HG03457 (cell line): ENCODE results near the gene NDNF.

Experiments used
- ATAC-seq: cut with Tn5 transposase; IDR thresholded peaks from one replicate; pipeline ENCODE4 v1.9.1; 2021; ENCODE audit warnings: moderate number of reproducible peaks; ENCODE audit not compliant: unreplicated experiment

The NDNF gene

GRCh38 chr4:121016611-121017010, 55.7 kb downstream of the NDNF start:
- no peak for ATAC-seq

GRCh38 chr4:121015421-121015820, 56.9 kb downstream of the NDNF start:
- no peak for ATAC-seq

DNA sequence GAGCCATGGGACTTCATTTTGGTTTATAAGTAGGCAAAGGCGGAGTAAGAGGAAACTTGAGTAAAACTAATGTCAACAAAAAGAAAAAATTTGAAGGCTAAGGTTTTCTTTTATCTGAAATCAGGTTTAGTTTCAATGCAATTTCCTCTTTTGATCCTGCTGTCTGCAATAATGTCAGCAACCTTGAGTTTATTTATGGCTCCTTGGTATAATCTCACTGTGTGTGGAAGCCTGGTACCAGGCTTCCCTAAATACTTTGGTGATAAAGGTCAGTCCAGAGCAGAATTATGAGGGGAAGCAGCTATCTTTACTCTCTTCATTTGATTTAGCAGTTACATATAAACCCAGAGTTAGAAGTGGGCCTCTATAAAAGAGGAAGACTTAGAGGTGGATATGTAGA, 57.8 kb downstream of the NDNF start:
- no peak for ATAC-seq

GRCh38 chr4:121011780-121012340, 60.5 kb downstream of the NDNF start:
- no peak for ATAC-seq

DNA sequence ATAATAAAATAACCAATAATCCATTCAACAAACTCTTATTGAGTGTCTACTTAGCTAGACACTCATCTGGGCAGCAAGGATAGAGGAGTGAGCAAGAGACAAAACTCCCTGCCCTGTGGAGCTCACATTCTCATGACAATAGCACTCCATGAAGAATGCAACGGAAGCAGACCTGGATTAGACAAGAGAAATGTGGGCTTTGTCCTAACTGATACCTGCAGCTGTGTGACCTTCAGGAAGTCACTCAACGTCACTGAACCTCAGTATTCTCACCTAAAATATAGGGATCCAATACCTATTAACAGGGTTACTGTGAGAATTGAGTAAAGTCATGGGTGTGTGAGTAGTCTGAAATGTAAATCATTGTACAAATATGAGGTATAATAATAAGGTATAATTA, 61.2 kb downstream of the NDNF start:
- no peak for ATAC-seq

GRCh38 chr4:121009578-121010478, 62.5 kb downstream of the NDNF start:
- ATAC-seq, result no peak

DNA sequence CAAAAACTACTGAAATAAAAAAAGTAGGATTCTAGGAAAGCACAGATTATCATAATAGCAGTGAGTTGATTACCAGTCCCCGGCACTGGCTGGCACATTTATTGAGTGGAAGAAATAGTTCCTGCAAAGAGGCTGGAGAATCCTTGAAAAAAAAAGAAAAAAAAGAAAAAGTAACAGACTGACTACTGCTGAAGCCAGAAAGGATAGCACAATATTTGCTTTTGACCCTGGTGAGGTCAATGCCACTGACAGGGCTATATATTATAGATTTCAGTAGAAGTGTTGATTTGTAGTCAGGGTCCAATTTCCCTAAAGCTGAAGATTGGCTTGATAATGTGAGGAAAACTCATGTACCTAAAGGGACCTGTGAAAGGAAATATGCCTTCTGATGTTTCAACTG, 64.7 kb downstream of the NDNF start:
- no peak for ATAC-seq

- ATAC-seq, result no peak
These were observed 68.5 kb downstream of the NDNF start for GRCh38 chr4:121003863-121004262.

GRCh38 chr4:120995266-120996010, 76.9 kb downstream of the NDNF start:
- no peak for ATAC-seq

- no peak for ATAC-seq
These were observed 77.8 kb downstream of the NDNF start for GRCh38 chr4:120994521-120994920.

- ATAC-seq, result no peak
These were observed 80.5 kb downstream of the NDNF start for GRCh38 chr4:120991885-120992284.

DNA sequence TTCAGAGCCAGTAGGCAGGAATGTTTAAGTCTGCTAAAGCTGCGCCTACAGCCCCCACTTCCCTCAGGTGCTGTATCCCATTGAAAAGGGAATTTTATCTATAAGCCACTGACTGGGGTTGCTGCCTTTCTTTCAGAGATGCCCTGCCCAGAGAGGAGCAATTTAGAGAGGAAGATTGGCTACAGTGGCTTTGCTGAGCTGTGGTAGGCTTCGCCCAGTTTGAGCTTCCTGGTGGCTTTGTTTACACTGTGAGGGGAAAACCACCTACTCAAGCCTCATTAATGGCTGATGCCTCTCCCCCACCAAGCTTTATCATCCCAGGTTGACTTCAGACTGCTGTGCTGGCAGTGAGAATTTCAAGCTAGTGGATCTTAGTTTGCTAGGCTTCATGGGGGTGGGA, 82.1 kb downstream of the NDNF start:
- ATAC-seq, result no peak
